Measurements from ENCODE around the gene GPRIN1.

Gene GPRIN1

DNA sequence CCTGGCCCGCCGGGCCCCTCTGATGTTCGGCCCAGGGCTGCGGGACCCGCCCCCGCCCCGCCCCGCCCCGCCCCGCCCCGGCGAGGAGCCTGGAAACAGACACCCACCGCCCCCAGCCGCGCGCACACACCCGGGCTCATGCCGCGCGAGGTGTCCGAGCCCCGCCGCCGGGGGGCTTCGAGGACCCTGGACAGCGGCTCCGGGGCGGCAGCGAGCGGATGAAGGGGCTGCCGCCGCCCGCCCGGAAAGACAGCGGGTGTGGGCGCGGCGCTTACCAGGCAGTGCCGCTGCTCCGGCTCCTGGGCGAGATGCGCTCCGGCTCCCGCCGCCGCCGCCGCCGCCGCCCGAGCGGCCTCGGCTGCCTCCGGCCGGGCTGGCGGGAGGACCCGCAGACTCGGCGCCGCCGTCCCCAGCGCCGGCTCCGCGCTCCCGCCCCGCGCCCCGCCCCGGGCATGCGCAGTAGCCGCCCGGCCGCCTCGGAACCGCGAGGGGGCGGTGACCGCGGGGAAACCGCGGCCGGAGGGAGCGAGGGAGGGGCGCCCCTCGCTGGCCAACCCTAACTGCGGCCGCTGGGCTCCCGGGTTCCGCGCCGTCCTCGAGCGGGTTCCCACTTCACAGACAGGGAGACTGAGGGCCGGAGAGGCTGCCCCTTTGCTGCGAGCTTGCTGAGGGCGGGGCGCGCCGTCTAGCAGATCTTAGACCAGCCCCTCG lies at the start of gene GPRIN1:
Gene GPRIN1, minus strand, starts transcription at position 433 of the 711 bp plus-strand sequence. CDS start 10,322 bp downstream, outside the sequence.
- DNase-seq = peak; percentile 92

DNA sequence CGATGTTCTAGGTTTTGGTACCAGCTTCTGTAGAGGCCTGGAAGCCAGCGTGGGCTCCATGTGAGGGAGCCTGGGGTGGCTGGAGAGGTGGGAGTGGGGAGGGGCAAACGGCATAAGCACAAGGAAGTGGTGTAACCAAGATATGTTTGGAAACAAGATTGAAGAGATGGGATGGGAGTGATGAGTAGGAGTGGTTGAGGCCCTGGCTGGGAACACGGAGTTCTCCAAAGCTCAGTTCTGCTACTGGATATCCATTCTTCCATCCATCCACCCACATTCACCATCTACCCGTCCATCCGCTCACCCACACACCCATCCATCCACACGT lies 49.5 kb upstream of the GPRIN1 start:
- no peak for DNase-seq

DNA sequence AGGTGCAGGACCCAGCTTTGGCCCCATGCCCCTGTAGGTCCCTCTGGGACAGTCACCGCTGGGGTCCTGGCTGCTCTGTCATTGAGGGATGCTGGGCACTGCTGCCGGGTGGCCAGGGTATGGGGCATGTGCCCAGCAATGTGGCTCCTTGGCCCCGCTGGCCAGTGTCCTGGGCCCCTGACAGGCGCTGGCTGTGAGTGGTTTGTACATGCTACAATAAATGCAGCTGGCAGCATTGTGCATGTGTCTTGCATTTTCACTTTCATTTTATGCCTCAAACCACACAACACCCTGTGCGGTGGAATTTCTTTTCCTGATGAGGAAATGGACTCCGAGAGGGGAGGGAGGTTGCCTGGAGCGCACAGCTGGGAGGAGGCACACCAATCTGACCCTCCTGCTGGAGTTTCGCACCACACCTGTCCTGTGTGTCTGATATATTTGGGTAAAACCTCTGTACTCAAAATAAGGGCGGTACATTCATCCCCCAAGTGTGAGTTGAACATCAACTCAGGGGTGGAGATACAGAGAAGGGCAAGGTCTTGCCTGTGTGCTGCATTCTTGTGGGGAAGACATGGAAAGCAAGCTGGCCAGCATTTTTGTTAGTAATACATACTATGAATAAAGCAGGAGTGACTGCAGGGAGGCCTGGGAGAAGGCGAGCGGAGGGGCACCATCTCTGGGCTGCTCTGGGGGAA lies 49.0 kb upstream of the GPRIN1 start:
- no peak for DNase-seq

DNA sequence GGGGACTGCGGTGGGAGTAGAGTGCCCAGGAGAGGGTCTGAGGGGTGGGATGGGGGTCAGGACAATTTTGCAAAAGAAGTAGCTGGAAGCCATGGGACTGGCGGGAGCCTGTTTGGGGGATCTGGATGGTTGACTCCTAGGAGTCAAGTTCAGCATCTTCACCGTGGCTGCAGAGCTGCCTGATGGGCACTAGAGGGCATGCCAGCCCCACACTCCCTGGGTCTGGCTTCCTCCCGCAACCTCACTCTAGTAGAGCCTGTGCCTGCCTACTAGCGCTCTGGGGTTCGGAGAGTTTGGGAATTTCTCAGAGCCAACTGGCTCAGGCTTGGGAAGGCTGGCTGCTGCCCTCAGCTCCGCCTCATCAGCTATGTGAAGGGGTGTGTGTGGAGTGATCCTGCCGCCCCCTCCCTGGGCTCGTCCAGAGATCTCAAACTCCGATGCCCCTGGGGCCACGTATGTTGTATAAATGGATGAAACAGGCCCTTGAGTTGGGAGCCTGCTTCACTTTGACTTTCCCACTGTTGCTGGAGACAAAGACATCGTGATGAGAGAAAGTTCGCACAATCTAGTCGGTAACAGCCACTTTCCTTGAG lies 48.1 kb upstream of the GPRIN1 start:
- DNase-seq = peak; percentile 80

DNA sequence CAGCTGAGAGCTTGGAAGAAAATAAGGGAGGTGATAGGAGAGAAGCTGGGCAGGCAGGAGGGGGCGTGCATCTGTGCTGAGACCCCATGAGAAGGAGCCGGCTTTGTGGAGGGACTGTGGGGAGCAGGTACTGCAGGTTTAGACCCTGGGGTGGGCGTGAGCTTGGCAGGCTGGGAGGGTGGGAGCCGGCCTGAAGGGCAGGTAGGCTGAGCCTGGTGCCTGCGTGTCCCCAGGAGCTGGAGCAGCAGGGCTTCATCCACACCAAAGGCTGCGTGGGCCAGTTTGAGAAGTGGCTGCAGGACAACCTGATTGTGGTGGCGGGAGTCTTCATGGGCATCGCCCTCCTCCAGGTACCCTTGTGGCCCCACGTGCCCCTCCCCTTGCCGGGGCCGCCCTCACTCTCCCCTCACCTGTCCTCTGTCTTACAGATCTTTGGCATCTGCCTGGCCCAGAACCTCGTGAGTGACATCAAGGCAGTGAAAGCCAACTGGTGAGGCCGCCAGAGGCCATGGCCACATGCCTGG lies 46.6 kb upstream of the GPRIN1 start:
- no peak for DNase-seq

DNA sequence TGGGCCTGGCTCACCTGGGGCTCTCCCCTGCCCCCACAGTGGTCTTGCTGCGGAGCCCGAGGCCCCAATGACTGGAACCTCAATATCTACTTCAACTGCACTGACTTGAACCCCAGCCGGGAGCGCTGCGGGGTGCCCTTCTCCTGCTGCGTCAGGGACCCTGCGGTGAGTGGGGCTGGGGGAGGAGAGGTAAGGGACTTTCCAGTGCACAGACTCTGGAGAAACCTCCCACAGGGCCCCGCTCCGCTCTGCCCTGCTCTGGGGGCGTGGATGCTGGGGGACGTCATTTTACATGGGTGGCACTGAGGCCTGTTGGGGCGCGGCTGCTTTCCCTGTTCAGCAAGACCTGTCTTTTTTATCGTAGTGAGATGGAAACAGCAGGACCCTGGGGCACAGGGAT lies 44.9 kb upstream of the GPRIN1 start:
- DNase-seq = no peak

DNA sequence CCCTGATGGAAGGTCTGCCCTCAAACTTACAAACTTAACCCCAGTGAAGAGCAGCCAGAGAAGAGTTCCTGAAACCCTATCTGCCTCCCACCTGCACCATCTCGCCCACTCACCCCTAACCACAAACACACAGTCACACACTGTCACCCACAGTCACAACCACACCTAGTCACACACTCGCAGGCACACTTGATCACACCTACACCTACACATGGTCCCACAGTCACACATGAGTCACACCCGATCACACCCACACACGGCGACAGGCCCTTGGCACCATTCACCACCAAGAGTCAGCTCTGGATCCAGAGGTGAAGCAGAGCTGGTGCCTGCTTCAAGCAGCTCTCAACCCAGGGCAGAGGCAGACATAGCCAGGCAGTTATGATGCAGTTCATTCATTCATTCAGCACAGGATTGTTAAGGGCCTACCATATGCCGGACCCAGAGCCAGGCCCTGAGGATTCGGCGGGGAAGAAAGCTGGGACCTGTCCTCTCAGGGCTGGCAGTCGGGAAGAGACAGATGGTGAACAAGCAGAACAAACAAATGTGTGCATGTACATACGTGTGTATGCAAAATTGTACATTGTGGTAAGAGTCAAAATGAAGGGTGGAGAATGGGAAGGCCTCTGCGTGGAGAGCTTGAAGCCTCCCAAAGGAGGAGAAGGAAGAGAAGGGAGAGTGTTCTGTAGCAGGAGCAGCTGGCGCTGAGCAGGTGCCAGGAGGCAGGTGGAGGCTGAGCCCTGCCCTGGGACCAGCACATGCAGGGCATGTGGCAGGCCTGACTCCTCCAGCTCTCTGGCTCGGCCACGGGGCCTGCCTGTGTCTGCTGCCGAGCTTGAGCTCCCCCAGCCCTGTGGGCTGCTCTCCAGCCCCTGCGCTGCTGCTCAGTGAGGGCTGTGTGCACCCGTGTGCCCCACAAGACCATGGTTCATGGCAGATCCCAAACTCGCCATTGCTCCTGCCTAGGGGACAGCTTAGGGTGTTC lies 43.7 kb upstream of the GPRIN1 start:
- peak; percentile 50 for DNase-seq

DNA sequence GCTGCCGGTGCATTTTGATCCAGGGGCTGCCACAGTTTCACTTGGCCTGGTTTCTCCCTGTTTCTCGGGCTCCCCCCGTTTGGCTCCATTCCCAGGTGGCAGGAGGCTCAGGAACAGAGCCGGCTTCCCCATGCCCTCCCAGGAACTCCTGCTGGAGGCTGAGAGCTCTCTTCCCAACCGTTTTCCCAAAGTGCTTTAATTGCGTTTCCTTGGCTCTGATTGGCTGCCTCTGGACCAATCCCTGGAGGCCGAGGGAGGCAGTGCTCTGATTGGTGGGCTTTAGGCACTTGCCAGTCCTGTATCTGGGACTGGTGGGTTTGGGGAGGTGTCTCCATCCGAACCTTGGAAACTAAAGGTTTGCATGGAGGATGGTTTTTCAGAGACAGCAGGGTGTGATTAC lies 42.2 kb upstream of the GPRIN1 start:
- peak; percentile 64 for DNase-seq

DNA sequence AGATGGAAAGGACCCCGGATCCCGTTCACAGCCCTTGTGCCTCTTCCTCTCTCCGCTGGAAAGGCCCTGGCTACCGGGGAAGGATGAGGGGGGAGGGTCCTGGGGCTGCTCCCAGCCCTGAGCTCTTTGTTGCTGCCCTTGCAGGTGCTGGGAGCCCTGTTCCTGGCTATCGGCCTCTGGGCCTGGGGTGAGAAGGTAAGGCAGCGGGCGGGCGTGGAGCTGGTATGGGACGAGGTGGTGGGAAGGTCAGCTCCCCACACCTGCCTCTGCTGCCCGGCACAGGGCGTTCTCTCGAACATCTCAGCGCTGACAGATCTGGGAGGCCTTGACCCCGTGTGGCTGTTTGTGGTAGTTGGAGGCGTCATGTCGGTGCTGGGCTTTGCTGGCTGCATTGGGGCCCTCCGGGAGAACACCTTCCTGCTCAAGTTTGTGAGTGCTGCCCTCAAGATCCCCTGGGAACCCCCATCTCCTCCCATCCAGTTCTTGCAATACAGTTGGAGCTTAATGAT lies 41.6 kb upstream of the GPRIN1 start:
- no peak for DNase-seq

DNA sequence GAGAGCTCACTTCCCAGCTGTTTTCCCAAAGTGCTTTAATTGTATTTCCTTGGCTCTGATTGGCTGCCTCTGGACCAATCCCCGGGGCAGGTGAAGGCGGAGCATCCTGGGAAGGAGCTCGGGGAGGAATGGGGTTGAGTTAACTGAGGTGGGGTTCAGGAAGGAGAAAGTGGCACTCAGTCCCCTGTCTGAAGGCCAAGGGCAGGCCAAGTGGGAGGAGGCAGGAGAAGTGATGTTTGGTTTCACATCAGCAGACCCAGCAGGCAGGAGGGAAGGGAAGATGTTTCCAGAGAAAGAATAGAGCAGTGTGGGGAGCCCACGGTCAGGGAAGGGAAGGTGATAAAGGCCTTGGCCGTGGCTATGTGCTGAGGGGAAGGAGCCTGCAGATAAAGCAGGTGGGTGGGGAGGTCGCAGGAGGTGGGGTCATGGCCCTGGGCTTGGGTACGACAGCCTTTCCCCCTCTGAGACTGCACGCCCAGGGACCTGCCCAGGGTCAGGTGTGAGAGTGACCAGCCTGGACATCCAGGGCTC lies 40.5 kb upstream of the GPRIN1 start:
- peak; percentile 72 for DNase-seq

DNA sequence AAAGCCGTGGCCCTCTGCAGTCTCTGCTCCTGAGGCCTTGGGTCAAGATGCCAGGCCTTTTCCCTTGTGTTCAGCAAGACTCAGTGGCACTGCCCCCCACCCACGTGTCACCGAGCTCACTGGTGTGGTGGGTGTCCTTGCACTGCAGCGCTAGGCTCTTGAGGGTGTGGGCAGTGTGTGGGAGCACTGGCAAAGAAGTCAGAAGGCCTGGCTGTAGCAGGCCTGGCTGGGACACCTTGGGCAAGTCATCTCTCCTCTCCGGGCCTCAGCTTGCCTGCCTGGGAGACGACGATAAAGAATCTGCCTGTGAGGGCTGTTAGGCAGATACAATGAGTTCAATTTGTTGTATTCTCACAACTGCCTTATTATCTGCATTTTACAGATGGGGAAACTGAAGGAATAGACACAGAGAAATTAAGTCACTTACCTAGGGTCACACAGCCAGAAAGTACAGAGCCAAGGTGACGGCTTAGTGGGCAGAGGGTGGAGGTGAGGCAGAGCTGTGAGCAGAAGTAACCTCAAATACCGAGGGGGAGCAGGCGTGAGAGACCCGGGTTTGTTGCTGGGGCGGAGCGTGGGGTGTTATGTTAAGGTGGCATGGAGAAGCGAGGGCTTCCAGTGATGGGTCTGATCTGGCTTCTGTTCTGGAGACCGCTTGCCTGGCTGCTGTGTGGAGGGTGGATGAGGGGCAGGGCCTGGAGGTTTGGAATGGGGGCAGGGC lies 38.7 kb upstream of the GPRIN1 start:
- DNase-seq = no peak

DNA sequence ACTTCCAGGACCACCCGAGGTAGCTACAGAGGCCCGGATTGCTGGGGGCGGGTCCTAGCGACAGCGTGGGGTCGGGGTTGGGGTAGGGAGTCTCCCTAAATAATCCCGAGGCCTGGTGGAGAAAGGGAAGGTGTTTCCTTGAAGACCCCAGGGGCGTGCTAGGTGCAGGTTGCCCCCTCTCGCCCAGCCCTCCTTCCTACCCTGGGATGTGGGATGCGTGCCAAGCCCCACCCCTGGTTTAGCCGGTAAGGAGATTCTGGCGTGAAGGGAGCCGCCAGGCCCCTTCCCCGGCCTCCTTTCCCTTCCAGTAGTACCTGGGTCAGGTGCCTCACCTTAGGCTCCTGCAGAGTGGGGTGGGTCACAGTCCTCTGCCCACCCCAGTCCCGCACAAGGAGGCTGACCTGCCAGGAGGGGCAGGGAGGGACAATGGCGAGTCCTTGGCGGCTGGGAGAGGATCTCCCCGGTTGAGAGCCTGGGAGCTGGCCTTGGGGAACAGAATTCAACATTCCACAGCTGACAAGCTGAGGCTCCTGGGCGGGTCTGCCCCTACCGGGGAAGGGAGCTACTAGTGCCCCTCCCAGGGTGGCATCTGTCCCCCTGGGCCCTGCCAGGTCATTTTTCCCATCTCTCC lies 38.0 kb upstream of the GPRIN1 start:
- peak; percentile 80 for DNase-seq

DNA sequence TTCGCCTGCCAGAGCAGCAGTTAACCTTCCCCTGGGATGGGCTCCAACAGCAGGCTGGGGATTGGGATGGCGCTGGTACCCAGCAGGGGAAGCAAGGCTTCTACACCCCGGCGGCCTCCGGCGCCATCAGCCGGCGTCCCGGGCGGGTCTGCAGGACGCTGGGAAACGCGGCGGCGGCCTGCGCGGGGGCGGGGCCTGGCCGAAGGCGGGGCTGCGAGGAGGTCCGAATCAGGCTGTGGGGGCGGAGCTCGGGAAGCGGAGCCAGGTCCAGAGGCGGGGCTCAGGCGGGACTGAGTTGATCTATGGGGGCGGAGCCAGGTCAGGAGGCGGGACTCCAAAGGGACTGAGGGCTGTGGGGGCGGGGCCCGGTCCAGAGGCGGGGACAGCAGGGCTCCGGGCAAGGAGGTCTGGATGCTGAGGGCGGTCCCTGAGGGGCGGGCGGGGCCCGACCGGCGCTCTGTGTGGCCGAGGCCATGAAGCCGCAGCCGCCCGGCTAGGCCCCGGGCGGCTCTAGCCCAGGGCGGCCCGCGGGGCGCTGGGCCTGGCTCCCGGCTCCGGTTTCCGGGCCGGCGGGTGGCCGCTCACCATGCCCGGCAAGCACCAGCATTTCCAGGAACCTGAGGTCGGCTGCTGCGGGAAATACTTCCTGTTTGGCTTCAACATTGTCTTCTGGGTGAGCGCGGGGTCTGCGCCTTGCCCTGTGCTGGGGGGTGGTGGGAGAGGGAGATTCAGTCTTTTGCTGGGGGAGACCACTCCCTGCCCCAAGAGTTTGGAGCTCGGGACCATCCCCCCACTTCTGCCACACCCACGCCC lies 37.3 kb upstream of the GPRIN1 start, which contains the start of gene TSPAN17:
Gene TSPAN17, plus strand, starts transcription at position 455 of the 813 bp plus-strand sequence. Its CDS starts 132 bp downstream, at position 587.
- DNase-seq = peak; percentile 100

DNA sequence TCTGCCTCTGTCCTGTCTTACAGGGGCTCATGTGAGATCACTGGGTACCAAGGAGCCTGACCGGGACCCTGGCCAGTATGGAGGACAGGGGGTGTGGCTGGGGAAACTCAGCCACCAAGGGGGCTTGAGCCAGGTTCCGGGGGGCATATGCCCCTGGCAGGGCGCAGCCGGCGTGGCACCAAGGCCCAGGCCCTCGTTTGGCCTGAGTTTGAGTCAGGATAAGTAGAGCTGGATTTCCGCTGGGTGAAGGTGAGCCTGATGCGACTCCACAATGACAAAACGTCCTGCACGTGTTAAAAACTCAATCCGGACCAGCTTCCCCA lies 36.7 kb upstream of the GPRIN1 start:
- DNase-seq = no peak

DNA sequence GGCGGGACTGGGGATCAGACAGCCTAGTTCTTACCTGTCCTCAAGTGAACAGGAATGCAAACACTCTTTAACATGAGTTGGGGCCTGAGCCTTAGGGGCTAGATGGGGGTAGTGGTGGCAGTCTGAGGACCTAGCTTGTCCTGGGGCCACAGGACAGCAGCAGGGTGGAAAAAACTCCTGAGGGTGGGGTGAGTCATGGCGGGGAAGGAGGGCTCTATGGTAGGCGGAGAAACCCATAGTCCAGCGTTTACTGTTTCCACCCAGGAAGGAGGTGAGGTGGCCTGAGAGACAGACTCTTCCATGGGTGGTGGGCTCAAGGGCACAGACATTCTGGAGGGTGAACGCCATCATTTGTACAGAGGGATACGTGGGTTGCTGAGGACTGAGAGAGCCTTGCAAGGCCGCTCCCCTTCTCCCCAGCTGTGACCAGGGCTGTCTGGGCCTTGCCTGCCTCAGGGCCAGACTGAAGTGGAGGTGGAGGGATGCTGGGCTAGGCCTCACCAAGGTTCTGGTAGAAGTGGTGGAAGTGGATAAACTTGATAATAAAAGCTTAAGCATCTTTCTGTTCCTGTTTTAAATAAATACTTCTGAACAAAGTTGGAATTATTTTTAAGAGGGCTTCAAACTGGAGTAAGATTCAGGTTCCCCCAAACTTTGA lies 36.2 kb upstream of the GPRIN1 start:
- no peak for DNase-seq

DNA sequence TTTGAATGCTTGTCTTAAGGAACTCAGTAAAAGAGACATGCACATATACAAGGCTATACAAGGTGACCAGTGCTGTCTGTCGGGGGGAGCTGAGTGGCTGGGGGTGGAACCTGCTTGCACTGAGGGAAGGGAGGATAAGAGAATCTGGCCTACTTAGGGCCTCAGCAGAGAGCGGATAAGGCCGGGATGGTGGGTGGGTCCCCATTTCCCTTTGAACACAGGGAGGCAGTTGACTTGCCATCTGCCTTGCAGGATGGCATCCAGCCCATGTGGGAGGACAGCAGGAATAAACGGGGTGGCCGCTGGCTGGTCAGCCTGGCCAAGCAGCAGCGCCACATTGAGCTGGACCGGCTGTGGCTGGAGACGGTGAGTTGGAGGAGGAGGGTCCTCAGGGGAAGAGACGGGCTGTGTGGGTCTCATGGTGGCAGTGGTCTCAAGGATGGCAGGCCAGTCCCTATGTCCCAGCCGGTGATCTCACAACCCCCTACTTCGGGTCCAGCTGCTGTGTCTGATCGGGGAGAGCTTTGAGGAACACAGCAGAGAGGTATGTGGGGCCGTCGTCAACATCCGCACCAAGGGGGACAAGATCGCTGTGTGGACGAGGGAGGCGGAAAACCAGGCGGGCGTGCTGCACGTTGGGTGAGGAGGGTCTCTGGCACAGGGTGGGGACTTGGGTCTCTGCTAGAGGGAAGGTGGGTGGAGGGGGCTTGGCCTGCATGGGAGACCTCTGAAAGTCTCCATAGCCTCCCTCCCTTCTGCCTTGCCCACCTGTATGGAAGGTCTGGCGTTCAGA lies 35.1 kb upstream of the GPRIN1 start:
- DNase-seq = no peak

DNA sequence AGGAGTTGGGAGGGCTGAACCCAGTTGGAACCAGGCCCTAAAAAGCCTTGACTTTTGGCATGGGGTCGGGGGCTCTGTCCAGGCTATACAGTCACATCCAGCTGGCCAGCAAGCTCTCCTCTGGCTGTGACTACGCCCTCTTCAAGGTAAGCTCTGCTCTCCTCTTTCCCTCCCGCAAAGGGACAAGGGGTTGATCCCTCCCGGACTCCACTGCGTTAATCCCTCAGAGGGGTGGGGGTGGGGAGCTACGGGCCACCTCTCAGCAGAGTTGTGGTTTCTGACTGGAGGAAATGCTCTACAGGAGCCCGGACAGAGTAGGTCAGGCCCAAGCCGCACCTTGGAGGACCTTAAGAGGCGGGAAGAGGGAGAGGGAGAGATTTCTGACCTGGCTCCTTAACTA lies 34.3 kb upstream of the GPRIN1 start:
- no peak for DNase-seq

DNA sequence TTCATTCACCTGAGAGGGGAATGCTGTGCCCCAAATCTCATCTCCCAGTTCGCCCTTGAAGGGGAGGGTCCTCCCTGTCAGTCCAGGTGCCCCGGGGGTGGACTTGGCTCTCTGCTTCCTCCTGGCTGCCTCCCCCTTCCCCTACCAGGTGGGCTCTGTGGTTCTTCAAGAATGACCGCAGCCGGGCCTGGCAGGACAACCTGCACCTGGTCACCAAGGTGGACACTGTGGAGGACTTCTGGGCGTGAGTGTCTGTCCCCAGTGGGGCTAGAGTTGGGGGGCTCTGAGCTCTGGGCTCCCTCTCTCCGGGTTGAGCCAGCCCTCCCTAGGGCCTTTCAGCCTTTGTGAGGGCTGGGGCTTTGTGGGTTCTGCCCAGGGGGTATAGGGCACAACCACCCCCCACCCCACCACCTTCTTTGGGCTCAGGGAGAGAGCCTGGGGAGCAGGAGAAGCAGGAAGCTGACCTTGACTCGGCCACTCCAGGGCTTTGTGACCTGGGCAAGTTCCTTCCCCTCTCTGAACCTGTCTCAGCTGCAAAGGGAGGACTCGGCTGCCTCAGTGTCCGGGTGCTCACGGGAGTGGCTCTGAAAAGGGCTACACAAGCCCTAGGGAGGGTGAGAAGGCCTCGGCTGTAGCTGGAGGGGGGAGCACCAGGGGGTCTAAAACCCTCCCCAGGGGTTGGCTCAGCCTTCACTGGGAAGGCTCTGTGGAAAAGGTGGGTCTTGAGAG lies 33.7 kb upstream of the GPRIN1 start:
- no peak for DNase-seq
